ENCODE data around the gene GOLGA5.

GOLGA5 gene

GRCh38 chr14:92880851-92881250 is 86.7 kb downstream of the GOLGA5 start:
- DNase-seq: no peak

GRCh38 chr14:92883066-92883465 is 89.0 kb downstream of the GOLGA5 start:
- no peak for DNase-seq

GRCh38 chr14:92884410-92884809 is 90.3 kb downstream of the GOLGA5 start:
- DNase-seq: no peak

- no peak for DNase-seq
Observed at GRCh38 chr14:92885279-92886061, 91.4 kb downstream of the GOLGA5 start.

GRCh38 chr14:92886337-92886736 is 92.2 kb downstream of the GOLGA5 start:
- no peak for DNase-seq

GRCh38 chr14:92887157-92887556 is 93.1 kb downstream of the GOLGA5 start:
- no peak for DNase-seq

- DNase-seq: no peak
Observed at GRCh38 chr14:92888896-92889295, 94.8 kb downstream of the GOLGA5 start.
